ENCODE measurements around the gene RNASE1. TPM values are rescaled to one million over a fixed set of nuclear protein-coding genes. Genes with fewer than 3 reads are reported as not detected.
A peak's percentile ranks its signal among the peaks of the same experiment; 100 is the strongest.
"Not testable (repeated sequence)": the region's sequence is repeated elsewhere in the genome, so short reads cannot be mapped to it uniquely, and the experiment has no call there.

RNASE1 gene
- total RNA-seq, 2 experiments from 2014 or later, result not detected

- Mint-ChIP-seq H3K9me3 (ENCODE audit: low read depth) (no peaks in the 10 kb centered on the region), H3K36me3 (no peaks in the 10 kb centered on the region), H3K27ac (no peak overlapping the region), H3K4me3 (no peak overlapping the region), H3K27me3 (peaks cover 23% of the 10 kb centered on the region), H3K4me1 (peaks cover 5% of the 10 kb centered on the region)
- CTCF ChIA-PET, result no interaction called here
- DNase-seq (no peak), ATAC-seq (no peak)
Observed at GRCh38 chr14:20775901-20776300, 26.7 kb downstream of the RNASE1 start.

- H3K27ac Mint-ChIP-seq, result no peak overlapping the region
- H3K4me3 Mint-ChIP-seq, result no peak overlapping the region
- DNase-seq (no peak), ATAC-seq (no peak)
- H3K4me1 Mint-ChIP-seq, result peaks cover 2% of the 10 kb centered on the region
- CTCF ChIA-PET, result no interaction called here
- H3K36me3 Mint-ChIP-seq, result no peaks in the 10 kb centered on the region
- no peaks in the 10 kb centered on the region for H3K9me3 Mint-ChIP-seq (ENCODE audit: low read depth)
- H3K27me3 Mint-ChIP-seq, result peaks cover 29% of the 10 kb centered on the region
Observed at GRCh38 chr14:20775043-20775442, 27.6 kb downstream of the RNASE1 start.

DNA sequence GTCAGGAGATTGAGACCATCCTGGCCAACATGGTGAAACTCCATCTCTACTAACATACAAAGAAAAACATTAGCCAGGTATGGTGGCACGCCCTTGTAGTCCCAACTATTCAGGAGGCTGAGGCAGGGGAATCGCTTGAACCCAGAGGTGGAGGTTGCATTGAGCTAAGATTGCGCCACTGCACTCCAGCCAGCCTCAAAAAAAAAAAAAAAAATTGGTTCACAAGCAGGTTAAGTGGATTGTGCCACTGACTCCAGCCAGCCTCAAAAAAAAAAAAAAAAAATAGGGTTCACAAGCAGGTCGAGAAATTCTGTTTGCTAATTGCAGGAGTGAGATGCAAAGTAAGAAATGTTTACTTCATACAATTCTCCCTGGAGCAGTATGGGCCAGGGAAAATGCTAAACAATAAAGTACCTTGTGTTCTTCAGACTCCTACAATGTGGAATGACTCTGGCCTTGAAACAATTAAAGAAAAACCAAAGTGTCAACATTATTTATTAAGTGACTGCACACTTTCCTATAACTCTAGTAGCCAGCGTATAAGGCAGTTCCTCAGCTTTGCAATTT lies 28.3 kb downstream of the RNASE1 start:
- H3K36me3 Mint-ChIP-seq, result no peaks in the 10 kb centered on the region
- no peak overlapping the region for H3K4me3 Mint-ChIP-seq
- peaks cover 2% of the 10 kb centered on the region for H3K4me1 Mint-ChIP-seq
- H3K27me3 Mint-ChIP-seq, result peaks cover 31% of the 10 kb centered on the region
- no peak for ATAC-seq
- no peak for DNase-seq
- H3K27ac Mint-ChIP-seq, result no peak overlapping the region
- no peaks in the 10 kb centered on the region for H3K9me3 Mint-ChIP-seq (ENCODE audit: low read depth)
- CTCF ChIA-PET, result no interaction called here

GRCh38 chr14:20772650-20773049 lies 30.0 kb downstream of the RNASE1 start:
- CTCF ChIA-PET, result no interaction called here
- DNase-seq, result no peak
- H3K27ac Mint-ChIP-seq, result no peak overlapping the region
- no peak overlapping the region for H3K4me3 Mint-ChIP-seq
- H3K9me3 Mint-ChIP-seq (ENCODE audit: low read depth), result no peaks in the 10 kb centered on the region
- peaks cover 26% of the 10 kb centered on the region for H3K27me3 Mint-ChIP-seq
- peaks cover 2% of the 10 kb centered on the region for H3K4me1 Mint-ChIP-seq
- no peaks in the 10 kb centered on the region for H3K36me3 Mint-ChIP-seq
- ATAC-seq, result no peak

GRCh38 chr14:20769421-20769820 lies 33.2 kb downstream of the RNASE1 start:
- H3K27ac Mint-ChIP-seq, result no peak overlapping the region
- no peaks in the 10 kb centered on the region for H3K9me3 Mint-ChIP-seq (ENCODE audit: low read depth)
- peaks cover 12% of the 10 kb centered on the region for H3K27me3 Mint-ChIP-seq
- ATAC-seq (no peak), DNase-seq (no peak)
- peaks cover 2% of the 10 kb centered on the region for H3K4me1 Mint-ChIP-seq
- no peak overlapping the region for H3K4me3 Mint-ChIP-seq
- CTCF ChIA-PET, result no interaction called here
- no peaks in the 10 kb centered on the region for H3K36me3 Mint-ChIP-seq

- Mint-ChIP-seq H3K4me1 (peaks cover 2% of the 10 kb centered on the region), H3K9me3 (ENCODE audit: low read depth) (no peaks in the 10 kb centered on the region), H3K36me3 (no peaks in the 10 kb centered on the region), H3K27me3 (peaks cover 12% of the 10 kb centered on the region), H3K4me3 (no peak overlapping the region), H3K27ac (no peak overlapping the region)
- CTCF ChIA-PET, result interaction anchor here (1.3 kb wide), 1 partner anchor 13 kb away, joined by 3 read pairs; no protein-coding TSS in a partner anchor
- DNase-seq (no peak), ATAC-seq (no peak)
Observed at GRCh38 chr14:20768593-20768892, 34.1 kb downstream of the RNASE1 start.

DNA sequence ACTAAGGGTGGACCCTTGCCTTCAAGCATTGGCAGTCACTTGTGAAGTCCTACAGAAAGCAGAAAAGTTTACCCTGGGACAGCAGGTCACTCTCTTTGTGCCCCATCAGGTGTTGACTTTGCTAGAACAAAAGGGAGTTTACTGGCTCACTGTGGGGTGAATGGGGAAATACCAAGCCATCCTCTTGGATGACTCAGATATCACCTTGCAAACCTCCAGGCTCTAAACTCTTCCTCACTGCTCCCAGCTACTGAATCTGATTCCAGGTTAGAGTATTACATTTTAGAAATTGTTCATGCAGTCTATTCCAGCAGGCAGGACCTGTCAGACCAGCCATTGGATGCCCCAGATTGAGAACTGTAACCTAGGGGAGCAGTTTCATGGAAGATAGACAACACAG lies 41.7 kb downstream of the RNASE1 start:
- no peak overlapping the region for H3K4me3 Mint-ChIP-seq
- no peaks in the 10 kb centered on the region for H3K36me3 Mint-ChIP-seq
- H3K9me3 Mint-ChIP-seq (ENCODE audit: low read depth), result no peaks in the 10 kb centered on the region
- H3K27ac Mint-ChIP-seq, result no peak overlapping the region
- peaks cover 3% of the 10 kb centered on the region for H3K27me3 Mint-ChIP-seq
- DNase-seq (no peak), ATAC-seq (no peak)
- H3K4me1 Mint-ChIP-seq, result no peaks in the 10 kb centered on the region
- CTCF ChIA-PET, result interaction anchor here (1.5 kb wide), 1 partner anchor 97 kb away, joined by 5 read pairs; no protein-coding TSS in a partner anchor

- H3K27me3 Mint-ChIP-seq; H3K4me3 Mint-ChIP-seq; H3K27ac Mint-ChIP-seq; CTCF ChIA-PET; DNase-seq; ATAC-seq; H3K9me3 Mint-ChIP-seq (ENCODE audit: low read depth); H3K4me1 Mint-ChIP-seq; H3K36me3 Mint-ChIP-seq: not testable (repeated sequence)
Observed at GRCh38 chr14:20759465-20759864, 43.2 kb downstream of the RNASE1 start.

- DNase-seq (peak; percentile 44), ATAC-seq (no peak)
- Mint-ChIP-seq H3K4me1 (no peaks in the 10 kb centered on the region), H3K9me3 (ENCODE audit: low read depth) (no peaks in the 10 kb centered on the region), H3K4me3 (no peak overlapping the region), H3K27me3 (no peaks in the 10 kb centered on the region), H3K36me3 (peaks cover 1% of the 10 kb centered on the region), H3K27ac (no peak overlapping the region)
- CTCF ChIA-PET, result interaction anchor here (1.0 to 1.4 kb wide), 3 partner anchors 19 to 213 kb away, joined by 3 to 5 read pairs (median 4); no protein-coding TSS in a partner anchor
Observed at GRCh38 chr14:20757965-20758364, 44.7 kb downstream of the RNASE1 start.

- H3K27ac Mint-ChIP-seq, result no peak overlapping the region
- H3K27me3 Mint-ChIP-seq, result no peaks in the 10 kb centered on the region
- peaks cover 8% of the 10 kb centered on the region for H3K4me1 Mint-ChIP-seq
- peaks cover 11% of the 10 kb centered on the region for H3K36me3 Mint-ChIP-seq
- peaks cover 7% of the 10 kb centered on the region for H3K9me3 Mint-ChIP-seq (ENCODE audit: low read depth)
- H3K4me3 Mint-ChIP-seq, result no peak overlapping the region
- CTCF ChIA-PET, result interaction anchor here (0.9 to 1.5 kb wide), 3 partner anchors 9 to 100 kb away, joined by 3 to 4 read pairs (median 4); partner anchors contain the start of gene EDDM3B
- ATAC-seq, result no peak
- no peak for DNase-seq
Observed at GRCh38 chr14:20755037-20755436, 47.6 kb downstream of the RNASE1 start.

GRCh38 chr14:20754308-20754707 lies 48.3 kb downstream of the RNASE1 start:
- CTCF ChIA-PET, result interaction anchor here (1.0 to 1.5 kb wide), 2 partner anchors 10 to 104 kb away, joined by 3 to 4 read pairs; no protein-coding TSS in a partner anchor
- peaks cover 7% of the 10 kb centered on the region for H3K9me3 Mint-ChIP-seq (ENCODE audit: low read depth)
- H3K27ac Mint-ChIP-seq, result no peak overlapping the region
- H3K36me3 Mint-ChIP-seq, result peaks cover 11% of the 10 kb centered on the region
- H3K4me3 Mint-ChIP-seq, result no peak overlapping the region
- ATAC-seq (no peak), DNase-seq (no peak)
- H3K4me1 Mint-ChIP-seq, result peaks cover 14% of the 10 kb centered on the region
- no peaks in the 10 kb centered on the region for H3K27me3 Mint-ChIP-seq

DNA sequence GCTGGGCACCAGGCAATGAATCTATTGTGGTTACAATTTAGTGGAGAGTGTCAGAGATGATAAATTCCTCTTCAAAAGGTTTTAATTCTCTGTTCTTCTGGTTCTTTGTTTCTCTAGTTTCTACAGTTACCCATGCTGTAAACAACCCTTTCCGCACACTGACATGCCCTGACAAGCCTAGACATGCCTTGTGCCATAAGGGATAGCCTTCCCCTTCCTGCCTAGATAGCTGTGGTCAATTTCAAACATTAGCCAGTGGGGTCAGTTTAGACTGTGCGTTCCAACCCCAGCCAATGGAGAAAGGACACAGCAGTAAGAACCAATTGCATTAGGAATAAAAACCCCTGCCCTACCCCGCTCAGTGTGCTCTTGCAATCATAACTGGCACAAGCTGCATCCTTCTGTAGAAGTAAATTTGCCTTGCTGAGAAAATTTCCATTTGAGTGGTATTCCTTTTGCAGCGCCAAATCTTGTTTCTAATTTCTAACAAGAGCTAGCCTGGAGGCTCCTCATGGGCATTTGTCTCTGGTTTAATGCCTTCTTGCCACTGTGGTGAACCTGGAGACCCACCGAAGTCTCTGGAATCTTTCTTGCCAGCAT lies 50.6 kb downstream of the RNASE1 start:
- Mint-ChIP-seq H3K27ac (no peak overlapping the region), H3K36me3 (peaks cover 11% of the 10 kb centered on the region), H3K4me3 (no peak overlapping the region), H3K9me3 (ENCODE audit: low read depth) (peaks cover 7% of the 10 kb centered on the region), H3K4me1 (peaks cover 14% of the 10 kb centered on the region), H3K27me3 (no peaks in the 10 kb centered on the region)
- DNase-seq (no peak), ATAC-seq (no peak)
- CTCF ChIA-PET, result no interaction called here

All from activated CD8-positive, alpha-beta memory T cell treated with anti-CD3 and anti-CD28 coated beads, Interleukin-2, amount 10 ng/mL, durations not matched to agents 7 days and 5 days (primary cell).